Activated T-cell treated with anti-CD3 and anti-CD28 coated beads for 48 hours (primary cell): Measurements from ENCODE around the gene MYO3B.

Source experiments
- DNase-seq: peaks from one replicate; pipeline ENCODE4 v3.0.0-alpha.2; 2020; ENCODE audit warnings: low read depth

Gene MYO3B

DNA sequence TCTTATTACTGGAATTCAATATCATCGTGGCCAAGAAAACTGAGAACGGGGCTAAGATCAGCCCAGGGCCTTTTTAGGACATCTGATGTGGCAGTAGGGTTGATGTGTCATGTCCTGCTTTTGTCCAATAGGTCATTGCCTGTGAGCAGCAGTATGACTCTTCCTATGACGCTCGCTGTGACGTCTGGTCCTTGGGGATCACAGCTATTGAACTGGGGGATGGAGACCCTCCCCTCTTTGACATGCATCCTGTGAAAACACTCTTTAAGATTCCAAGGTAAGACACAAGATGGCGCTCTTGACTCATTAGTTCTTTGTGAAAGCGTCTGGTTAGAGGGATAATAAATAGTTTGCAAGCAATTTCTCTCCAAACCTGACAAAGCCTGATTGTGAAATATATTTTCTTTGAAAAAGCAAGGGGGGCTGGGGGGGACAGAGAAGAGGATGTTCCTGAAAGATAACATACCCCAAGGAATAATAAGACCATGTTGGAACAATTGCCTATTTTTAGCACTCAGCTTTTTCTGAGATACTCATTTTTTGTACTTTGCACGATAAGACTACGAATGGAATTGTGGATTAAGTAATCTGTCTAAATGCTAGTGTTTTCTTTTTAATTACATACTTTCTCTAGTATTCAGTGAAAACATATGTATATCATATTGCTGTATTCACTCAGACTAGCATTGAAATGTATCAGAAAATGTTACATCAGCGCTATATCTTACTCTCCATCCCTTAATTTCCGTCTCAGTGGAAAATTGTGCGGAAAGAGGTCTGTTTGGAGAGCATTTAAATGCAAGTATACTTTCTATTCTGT, 58.1 kb downstream of the MYO3B start:
- peak; percentile 2 for DNase-seq

DNA sequence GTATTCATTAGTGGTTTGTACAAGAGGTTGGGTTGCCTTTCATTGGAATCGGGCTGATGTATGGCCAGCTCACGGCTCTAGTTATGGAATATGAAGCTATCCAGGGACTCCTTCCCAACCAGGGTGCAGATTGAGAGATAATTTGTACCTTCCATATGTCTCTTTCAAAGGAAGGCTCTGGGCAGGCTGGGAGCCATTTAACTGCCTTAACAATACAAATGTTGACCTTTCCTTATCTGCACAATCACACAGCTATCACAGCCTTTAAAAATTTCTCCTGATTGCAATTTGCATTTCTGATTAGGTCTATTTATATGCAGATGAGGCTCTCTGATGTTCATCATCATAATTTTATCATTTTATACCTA, 58.7 kb downstream of the MYO3B start:
- no peak for DNase-seq

DNA sequence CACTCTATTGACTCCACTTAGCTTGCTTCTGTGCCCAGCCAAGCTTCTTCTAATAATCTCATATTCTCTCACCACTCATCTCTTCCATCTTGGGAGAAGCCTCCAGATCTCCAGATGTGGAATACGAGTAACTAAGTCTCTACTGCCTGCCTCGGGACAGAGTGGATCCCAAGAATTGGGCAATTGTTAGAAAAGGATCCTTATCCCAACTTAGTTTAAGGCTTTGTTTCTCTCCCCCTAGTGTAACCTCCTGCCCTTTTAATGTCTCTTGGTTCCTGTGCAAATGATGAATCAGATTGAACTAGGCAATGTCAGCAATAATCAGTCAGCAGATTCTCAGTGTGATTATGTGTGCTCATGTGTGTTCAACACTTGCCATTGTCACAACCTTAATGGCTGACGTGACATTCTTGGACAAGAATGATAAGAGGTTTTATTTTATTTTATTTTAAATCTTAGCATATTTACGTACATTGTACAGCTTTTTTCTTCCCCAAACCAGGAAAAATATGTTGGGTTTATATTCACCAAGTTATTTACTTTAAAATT, 59.7 kb downstream of the MYO3B start:
- no peak for DNase-seq

DNA sequence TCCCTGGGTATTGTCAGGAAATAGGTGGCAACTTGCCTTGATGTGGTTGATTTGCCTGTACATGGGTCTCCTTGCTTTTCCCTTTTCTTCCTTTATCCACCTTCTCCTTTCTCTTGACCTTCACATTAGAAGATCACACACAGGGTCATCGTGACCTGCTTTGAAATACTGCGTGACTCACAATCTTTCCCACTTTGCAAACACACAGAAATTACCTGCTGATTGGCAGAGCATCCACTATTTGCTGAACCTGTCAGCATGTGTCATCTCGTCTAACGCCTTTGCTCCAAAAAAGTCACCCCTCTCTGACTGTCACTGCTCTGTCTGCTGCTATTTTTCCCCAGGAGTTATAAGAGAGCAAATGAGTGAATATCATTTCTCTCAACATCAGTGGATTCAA, 60.8 kb downstream of the MYO3B start:
- no peak for DNase-seq

DNA sequence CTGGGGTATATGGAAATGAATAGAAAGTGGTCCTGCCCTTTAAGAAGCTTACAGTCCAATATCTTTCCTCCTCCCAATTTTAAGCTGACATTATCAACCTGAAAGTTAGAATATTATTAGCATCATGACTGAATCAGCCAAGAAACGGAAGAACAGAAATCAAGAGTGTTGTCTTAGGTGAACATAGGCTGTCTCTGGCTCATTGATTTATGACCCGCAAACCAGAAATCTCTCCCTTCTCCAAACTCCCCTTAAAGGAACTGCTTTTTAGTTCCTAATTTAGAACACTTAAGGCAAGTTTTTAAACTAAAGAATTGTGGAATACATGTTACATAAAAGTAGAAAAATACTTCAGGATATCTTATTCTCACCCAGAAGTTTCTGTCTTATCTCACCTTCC, 62.7 kb downstream of the MYO3B start:
- DNase-seq, result no peak

- no peak for DNase-seq
These were observed 63.8 kb downstream of the MYO3B start for GRCh38 chr2:170241756-170242155.

GRCh38 chr2:170243118-170243837, 65.3 kb downstream of the MYO3B start:
- no peak for DNase-seq

GRCh38 chr2:170243898-170244297, 66.0 kb downstream of the MYO3B start:
- DNase-seq, result no peak

- no peak for DNase-seq
These were observed 66.6 kb downstream of the MYO3B start for GRCh38 chr2:170244555-170244954.

- no peak for DNase-seq
These were observed 67.4 kb downstream of the MYO3B start for GRCh38 chr2:170245312-170245711.

DNA sequence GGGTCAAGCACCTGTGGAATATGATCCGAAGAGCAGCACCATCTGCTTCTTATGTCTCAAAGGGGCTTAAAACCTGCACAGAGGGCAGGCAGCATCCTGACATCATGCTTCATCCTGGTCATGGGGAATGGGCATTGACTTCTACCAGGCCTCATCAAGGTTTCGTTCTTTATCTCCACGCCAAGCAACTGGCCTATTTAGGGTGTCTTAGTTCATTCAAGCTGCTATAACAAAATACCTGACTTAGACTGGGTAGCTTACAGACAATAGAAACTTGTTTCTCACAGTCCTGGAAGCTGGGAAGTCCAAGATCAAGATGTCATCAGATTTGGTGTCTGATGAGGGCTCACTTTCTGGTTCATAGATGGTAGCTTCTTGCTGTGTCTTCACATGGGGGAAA, 69.4 kb downstream of the MYO3B start:
- DNase-seq, result no peak

DNA sequence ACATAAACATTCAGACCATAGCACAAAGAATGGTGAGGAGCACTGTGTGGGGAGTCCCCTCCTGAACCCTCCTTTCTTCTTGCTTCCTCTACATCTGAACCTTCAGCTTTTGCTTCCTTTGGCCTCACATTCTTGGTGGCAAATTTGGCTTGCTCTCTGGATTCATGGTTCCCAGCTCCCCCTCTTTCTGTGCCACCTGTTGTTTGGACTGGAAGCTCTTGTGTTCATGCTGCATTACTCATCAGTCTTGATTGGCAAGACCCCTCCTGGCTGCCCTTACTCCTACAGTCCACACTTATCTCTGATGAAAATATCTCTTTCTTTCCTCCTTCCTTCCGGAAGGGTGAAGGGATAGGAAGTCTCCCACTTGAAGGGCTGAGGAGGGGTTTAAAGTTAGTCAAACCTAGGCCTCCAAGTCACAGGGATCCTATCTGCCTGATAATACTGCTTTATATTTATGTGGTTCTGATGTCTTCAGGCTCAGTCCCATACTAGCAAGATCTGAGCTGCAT, 70.0 kb downstream of the MYO3B start:
- DNase-seq, result no peak

DNA sequence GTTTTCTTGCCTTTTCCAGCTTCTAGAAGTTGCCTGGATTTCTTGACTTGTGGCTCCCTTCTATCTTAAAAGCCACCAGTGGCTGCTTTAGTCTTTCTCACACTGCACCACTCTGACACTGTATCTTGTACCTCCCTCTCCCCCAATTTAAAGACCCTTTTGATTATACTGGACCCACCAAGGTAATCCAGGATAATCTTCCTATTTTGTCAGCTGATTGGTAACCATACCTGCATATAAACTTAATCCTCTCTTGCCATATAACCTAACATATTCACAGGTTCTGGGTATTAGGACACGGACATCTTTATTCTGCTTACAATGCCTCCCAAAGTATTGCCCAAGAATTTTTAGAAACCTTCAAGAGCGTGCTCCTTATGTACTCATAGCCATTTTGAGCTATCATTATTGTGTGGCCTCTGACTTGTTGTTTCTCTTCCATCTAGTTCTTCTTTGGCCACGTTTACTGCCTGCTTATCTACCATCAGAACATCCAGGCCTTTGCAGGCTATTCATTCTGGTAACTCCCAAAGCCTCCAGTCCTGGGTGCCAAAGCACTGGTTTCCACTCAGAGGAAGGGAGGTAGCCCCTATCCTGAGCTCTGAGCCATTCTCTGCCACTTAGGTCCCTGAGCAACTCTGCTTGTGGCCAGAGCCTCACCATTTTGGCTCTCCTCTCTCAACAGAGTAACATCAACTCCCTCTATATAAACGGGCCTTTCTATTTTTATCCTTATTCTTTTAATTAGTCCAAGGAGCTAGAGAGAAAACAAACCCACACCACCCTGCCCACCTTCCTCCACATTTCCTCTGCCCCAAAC, 70.8 kb downstream of the MYO3B start:
- DNase-seq, result no peak

DNA sequence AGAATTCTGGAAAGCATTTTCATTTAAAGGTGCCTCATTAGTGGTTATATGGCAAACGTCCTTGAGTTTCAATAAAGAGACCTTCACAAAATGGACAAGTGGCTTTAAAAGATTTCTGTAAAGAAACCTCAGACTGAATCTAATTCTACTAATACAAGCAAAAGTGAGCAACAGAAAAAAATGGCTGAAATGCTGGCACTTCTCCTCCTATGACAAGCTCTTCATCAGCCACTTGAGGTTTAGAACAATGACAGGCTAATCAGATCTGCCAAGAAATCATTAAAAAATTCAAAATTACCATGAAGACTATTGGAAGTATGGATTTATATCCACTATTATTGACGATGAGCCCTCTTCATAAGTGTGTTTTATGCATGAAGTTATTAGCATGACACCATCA, 71.8 kb downstream of the MYO3B start:
- no peak for DNase-seq

- DNase-seq, result no peak
These were observed 72.6 kb downstream of the MYO3B start for GRCh38 chr2:170250584-170250983.

DNA sequence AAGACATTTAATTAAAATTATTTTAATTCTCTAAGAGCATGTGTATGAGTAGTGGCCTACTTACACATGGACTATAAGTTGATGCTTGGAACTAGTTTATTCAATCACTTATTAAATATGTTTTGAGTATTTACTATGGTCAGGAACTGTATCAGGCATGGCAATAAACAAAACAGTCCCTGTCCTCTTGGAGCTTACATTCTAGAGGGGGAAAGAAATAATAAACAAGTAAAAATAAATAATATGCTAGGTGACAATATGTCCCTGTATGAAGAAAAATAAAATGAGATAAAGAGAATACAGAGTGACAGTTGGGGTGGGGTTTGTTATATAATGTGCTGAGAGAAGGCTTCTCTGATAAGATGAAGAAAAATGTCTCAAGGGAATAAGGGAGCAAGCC, 74.5 kb downstream of the MYO3B start:
- DNase-seq, result no peak

DNA sequence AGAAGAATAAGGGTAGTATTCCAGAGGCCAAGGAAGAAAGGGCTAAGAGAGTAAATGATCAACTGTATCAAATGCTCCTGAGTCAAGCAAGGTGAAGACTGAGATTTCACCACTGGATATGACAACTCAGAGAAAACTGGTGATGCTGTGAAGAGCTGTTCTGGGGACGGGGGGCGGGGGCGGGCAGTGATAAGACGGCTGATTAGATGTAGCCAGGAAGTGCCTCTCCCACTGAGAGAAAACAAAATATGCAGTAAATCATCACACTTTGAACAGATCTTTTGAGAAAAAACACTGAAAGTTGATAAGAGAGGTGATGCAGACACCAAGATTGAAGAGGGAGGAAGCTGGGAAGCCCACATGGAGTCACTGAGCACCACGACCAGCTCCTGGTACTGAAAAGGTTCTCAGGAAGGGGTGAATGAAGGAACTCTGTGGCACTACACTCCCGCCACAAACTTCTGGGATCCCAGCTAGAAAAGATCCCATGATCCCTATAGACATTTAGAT, 75.8 kb downstream of the MYO3B start:
- DNase-seq, result no peak

DNA sequence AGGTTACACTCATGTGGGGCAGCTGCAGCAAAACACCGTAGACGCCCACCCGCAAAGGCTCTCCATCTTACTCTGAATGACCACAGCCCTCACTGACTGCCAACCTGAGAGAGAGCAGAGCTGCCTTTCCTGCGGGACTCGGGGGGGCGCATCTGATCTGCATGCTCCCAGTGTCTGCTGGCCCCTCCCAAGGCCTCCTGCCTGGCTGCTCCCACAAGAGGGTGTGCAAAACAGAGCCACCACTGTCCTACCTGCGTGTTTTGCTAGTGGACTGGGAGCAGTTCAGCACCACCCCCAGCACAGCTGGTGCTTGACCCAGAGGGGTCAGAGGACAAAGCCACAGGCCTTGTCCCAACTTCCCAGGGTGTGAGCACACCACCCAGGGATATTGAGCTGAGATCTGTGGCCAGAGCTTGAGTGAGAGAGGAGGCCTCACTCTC, 76.4 kb downstream of the MYO3B start:
- no peak for DNase-seq

- DNase-seq, result no peak
These were observed 77.2 kb downstream of the MYO3B start for GRCh38 chr2:170255137-170255536.

- no peak for DNase-seq
These were observed 78.0 kb downstream of the MYO3B start for GRCh38 chr2:170255971-170256370.

GRCh38 chr2:170258382-170258781, 80.4 kb downstream of the MYO3B start:
- no peak for DNase-seq

DNA sequence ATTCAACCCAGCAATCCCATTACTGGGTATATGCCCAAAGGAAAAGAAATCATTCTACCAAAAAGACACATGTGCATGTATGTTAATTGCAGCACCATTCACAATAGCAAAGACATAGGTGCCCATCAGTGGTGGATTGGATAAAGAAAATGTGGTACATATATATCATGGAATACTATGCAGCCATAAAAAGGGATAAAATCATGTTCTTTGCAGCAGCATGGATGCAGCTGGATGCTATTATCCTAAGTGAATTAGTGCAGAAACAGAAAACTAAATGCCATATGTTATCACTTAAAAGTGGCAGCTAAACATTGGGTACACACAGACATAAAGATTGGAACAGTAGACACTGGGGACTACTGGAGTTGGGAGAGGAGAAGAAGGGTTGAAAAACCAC, 82.2 kb downstream of the MYO3B start:
- DNase-seq, result no peak
